Vagina (tissue), 2 donors: ENCODE measurements around the gene REV3L. TPM values are rescaled to one million over a fixed set of nuclear protein-coding genes. Genes with fewer than 3 reads are reported as not detected.

Experiments used
- DNase-seq, 2 donors: peaks; one replicate each; pipeline ENCODE4 v3.0.0-alpha.2; 2017; ENCODE audit errors: extremely low spot score in 2 of 2
- H3K27ac ChIP-seq: fragments of 200-600 bp; sonication (generic); one replicate; pipeline ENCODE4 v1.5.1; 2019
- H3K27me3 ChIP-seq: fragments of 200-600 bp; sonication (generic); one replicate; pipeline ENCODE4 v1.5.1; 2019
- H3K36me3 ChIP-seq, 2 donors: fragments of 200-600 bp; sonication (generic); one replicate each; pipeline ENCODE4 v1.5.1; 2017 to 2019
- H3K4me1 ChIP-seq: fragments of 200-600 bp; sonication (generic); one replicate; pipeline ENCODE4 v1.5.1; 2019
- H3K4me3 ChIP-seq, 2 donors: fragments of 200-600 bp; sonication (generic); 1 replicate in 1 of 2; 2 replicates in 1 of 2; pipeline ENCODE4 v1.5.1; 2016 to 2019
- H3K9me3 ChIP-seq: fragments of 200-600 bp; sonication (generic); one replicate; pipeline ENCODE4 v1.5.1; 2019
- CTCF ChIP-seq, 3 experiments: fragments of 450-650 bp in 2 of 3; fragments of 200-600 bp in 1 of 3; sonication (generic) in 1 of 3; IDR thresholded peaks; one replicate each; pipeline ENCODE4 v1.5.1; 2017 to 2019; ENCODE audit warnings: antibody characterized with exemption in 3 of 3, mild to moderate bottlenecking in 2 of 3, moderate library complexity in 2 of 3
- POLR2A ChIP-seq, 2 donors: fragments of 450-650 bp; IDR thresholded peaks; one replicate each; pipeline ENCODE4 v1.6.1; 2017; ENCODE audit warnings: antibody characterized with exemption in 2 of 2, mild to moderate bottlenecking in 2 of 2, moderate library complexity in 2 of 2
- POLR2AphosphoS5 ChIP-seq, 2 donors: sonication (generic); formaldehyde crosslinking; IDR thresholded peaks; one replicate each; pipeline ENCODE4 v1.9.0; 2017; ENCODE audit warnings: antibody characterized with exemption in 2 of 2, mild to moderate bottlenecking in 2 of 2, low read depth in 1 of 2; ENCODE audit not compliant: insufficient read depth in 1 of 2
- intact Hi-C: fragments of 100-400 bp; cut with DNase I; formaldehyde crosslinking; loops from one replicate; pipeline ENCODE4 v1.15.1; 2023
- total RNA-seq: library from RNA; depleted of rRNA; stranded (reverse); fragments of >200 nt; gene quantifications from one replicate; pipeline ENCODE4 v1.2.3, GENCODE V29; 2016

The REV3L gene
- total RNA-seq, 1 donor from 2014 or later: 33.9 TPM

DNA sequence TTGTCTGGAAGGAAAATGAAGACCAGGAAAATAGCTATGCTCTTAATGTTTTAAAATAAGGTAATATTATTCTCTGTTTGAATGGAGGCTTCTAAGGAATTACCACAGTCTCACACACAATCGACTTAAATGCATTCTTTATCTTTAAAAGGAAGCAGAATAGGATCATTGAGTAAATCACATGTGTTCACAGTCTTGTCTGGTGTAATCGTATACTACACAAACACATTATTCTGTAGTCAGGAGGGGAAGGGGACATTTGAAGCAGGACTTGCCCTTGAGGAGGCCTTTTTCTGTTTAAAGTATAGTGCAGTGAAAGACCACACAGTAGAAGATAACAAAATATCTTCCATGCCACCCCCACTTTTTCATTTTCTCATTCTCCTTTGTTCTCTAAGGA, 20.6 kb upstream of the REV3L start:
- intact Hi-C loops: no loop called here
- Histone ChIP-seq H3K4me1 (no peaks in the 10 kb centered on the region), H3K27ac (no peak overlapping the region), H3K36me3 (no peaks in the 10 kb centered on the region), H3K4me3 (no peak overlapping the region), H3K27me3 (no peaks in the 10 kb centered on the region), H3K9me3 (no peaks in the 10 kb centered on the region)
- TF ChIP-seq CTCF (IDR thresholded peaks at IDR 0.05): no peak
- TF ChIP-seq POLR2AphosphoS5 (IDR thresholded peaks at IDR 0.05; ENCODE audit: insufficient read depth in 1 of 2, low read depth in 1 of 2): no peak
- TF ChIP-seq POLR2A (IDR thresholded peaks at IDR 0.05): no peak
- no peak for DNase-seq

GRCh38 chr6:111503194-111503593, 20.2 kb upstream of the REV3L start:
- no peak overlapping the region for H3K27ac ChIP-seq
- no peaks in the 10 kb centered on the region for H3K27me3 ChIP-seq
- H3K36me3 ChIP-seq: no peaks in the 10 kb centered on the region
- TF ChIP-seq POLR2A (IDR thresholded peaks at IDR 0.05) (no peak), CTCF (IDR thresholded peaks at IDR 0.05) (no peak)
- no peak overlapping the region for H3K4me3 ChIP-seq
- no peak for DNase-seq
- intact Hi-C loops: no loop called here
- H3K9me3 ChIP-seq: no peaks in the 10 kb centered on the region
- no peaks in the 10 kb centered on the region for H3K4me1 ChIP-seq

GRCh38 chr6:111502154-111502553, 19.1 kb upstream of the REV3L start:
- H3K36me3 ChIP-seq: no peaks in the 10 kb centered on the region
- H3K27ac ChIP-seq: no peak overlapping the region
- no peaks in the 10 kb centered on the region for H3K27me3 ChIP-seq
- TF ChIP-seq CTCF (IDR thresholded peaks at IDR 0.05) (no peak), POLR2AphosphoS5 (IDR thresholded peaks at IDR 0.05; ENCODE audit: insufficient read depth in 1 of 2, low read depth in 1 of 2) (no peak), POLR2A (IDR thresholded peaks at IDR 0.05) (no peak)
- no peak overlapping the region for H3K4me3 ChIP-seq
- no peak for DNase-seq
- no peaks in the 10 kb centered on the region for H3K4me1 ChIP-seq
- intact Hi-C loops: no loop called here
- H3K9me3 ChIP-seq: no peaks in the 10 kb centered on the region

DNA sequence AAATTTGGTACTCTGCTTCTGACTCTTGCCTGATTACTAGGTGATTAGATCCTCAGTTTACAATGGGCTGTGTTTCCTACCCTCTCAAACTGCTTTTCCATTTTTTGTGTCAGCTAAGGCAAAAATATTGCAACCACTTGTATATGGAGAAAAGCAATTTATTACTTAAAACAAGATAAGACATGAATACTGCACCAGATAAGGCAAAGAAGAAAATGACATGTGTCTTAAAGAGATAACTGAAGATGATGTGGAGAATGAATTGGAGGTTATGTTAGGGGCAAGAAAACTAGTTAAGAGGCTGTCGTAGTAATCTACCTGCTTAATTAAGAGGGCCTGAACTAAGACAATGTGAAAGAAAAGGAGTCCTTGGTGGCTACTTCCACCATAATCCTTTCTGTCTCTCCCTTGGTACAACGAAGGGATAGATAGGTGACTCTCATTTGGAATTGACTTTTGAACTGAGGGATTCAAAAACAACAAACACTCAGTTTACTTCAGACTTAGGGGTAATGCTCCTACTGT, 16.3 kb upstream of the REV3L start:
- Histone ChIP-seq H3K27me3 (no peaks in the 10 kb centered on the region), H3K36me3 (no peaks in the 10 kb centered on the region), H3K4me3 (no peak overlapping the region), H3K4me1 (no peaks in the 10 kb centered on the region), H3K9me3 (no peaks in the 10 kb centered on the region), H3K27ac (no peak overlapping the region)
- TF ChIP-seq POLR2A (IDR thresholded peaks at IDR 0.05) (no peak), CTCF (IDR thresholded peaks at IDR 0.05) (no peak), POLR2AphosphoS5 (IDR thresholded peaks at IDR 0.05; ENCODE audit: insufficient read depth in 1 of 2, low read depth in 1 of 2) (no peak)
- DNase-seq: no peak
- intact Hi-C loops: no loop called here

GRCh38 chr6:111494951-111495635, 12.1 kb upstream of the REV3L start:
- Histone ChIP-seq H3K27ac (no peak overlapping the region), H3K36me3 (no peaks in the 10 kb centered on the region), H3K27me3 (no peaks in the 10 kb centered on the region), H3K4me3 (no peak overlapping the region), H3K4me1 (no peaks in the 10 kb centered on the region), H3K9me3 (no peaks in the 10 kb centered on the region)
- TF ChIP-seq POLR2A (IDR thresholded peaks at IDR 0.05) (no peak), CTCF (IDR thresholded peaks at IDR 0.05) (no peak), POLR2AphosphoS5 (IDR thresholded peaks at IDR 0.05; ENCODE audit: insufficient read depth in 1 of 2, low read depth in 1 of 2) (no peak)
- no peak for DNase-seq
- intact Hi-C loops: no loop called here
